ENCODE measurements around the gene VAT1L. TPM values are rescaled to one million over a fixed set of nuclear protein-coding genes. Genes with fewer than 3 reads are reported as not detected.

VAT1L gene
- total RNA-seq, 1 experiment from 2014 or later, result 33.8 TPM

GRCh38 chr16:77989846-77990245, 201.5 kb downstream of the VAT1L start:
- no peak overlapping the region for H3K27ac ChIP-seq (ENCODE audit: insufficient read length, low read depth, low read length)
- no CpG with 5 or more reads among the region's 4 CpGs for WGBS (ENCODE audit: extremely low coverage, insufficient read length, low lambda C conversion rate)
- H3K9me3 ChIP-seq (ENCODE audit: control insufficient read depth, low read depth, low read length), result no peaks in the 10 kb centered on the region
- Mint-ChIP-seq H3K36me3 (ENCODE audit: insufficient read depth in 1 of 3, low read depth in 3 of 3) (peaks cover 0 to 29% (median 18%) of the 10 kb centered on the region in 3 experiments; a peak in 5 of 7 replicates), H3K27ac (no peak overlapping the region; a peak in 1 of 7 replicates), H3K27me3 (ENCODE audit: low read depth) (no peaks in the 10 kb centered on the region; the same call in 1 of the 2 replicates), H3K9me3 (peaks cover 21 to 23% of the 10 kb centered on the region in 2 experiments), H3K4me1 (peaks cover 48 to 55% of the 10 kb centered on the region in 2 experiments), H3K4me3 (no peak overlapping the region)
- TF ChIP-seq, protein P1, sequence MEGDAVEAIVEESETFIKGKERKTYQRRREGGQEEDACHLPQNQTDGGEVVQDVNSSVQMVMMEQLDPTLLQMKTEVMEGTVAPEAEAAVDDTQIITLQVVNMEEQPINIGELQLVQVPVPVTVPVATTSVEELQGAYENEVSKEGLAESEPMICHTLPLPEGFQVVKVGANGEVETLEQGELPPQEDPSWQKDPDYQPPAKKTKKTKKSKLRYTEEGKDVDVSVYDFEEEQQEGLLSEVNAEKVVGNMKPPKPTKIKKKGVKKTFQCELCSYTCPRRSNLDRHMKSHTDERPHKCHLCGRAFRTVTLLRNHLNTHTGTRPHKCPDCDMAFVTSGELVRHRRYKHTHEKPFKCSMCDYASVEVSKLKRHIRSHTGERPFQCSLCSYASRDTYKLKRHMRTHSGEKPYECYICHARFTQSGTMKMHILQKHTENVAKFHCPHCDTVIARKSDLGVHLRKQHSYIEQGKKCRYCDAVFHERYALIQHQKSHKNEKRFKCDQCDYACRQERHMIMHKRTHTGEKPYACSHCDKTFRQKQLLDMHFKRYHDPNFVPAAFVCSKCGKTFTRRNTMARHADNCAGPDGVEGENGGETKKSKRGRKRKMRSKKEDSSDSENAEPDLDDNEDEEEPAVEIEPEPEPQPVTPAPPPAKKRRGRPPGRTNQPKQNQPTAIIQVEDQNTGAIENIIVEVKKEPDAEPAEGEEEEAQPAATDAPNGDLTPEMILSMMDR (conservative IDR thresholded peaks at IDR 0.05), result no peak
- no peaks in the 10 kb centered on the region for H3K27me3 ChIP-seq (ENCODE audit: insufficient read depth, low read length)
- no peak overlapping the region for H4K8ac ChIP-seq (replicated peaks; ENCODE audit: insufficient read length, low read depth, low read length)
- H2AK5ac ChIP-seq (ENCODE audit: insufficient read length, low read length), result no peak overlapping the region
- no peak overlapping the region for H2BK20ac ChIP-seq (ENCODE audit: low read depth, low read length, poor library complexity, severe bottlenecking)
- H3K79me2 ChIP-seq (ENCODE audit: insufficient read depth, low read length), result no peaks in the 10 kb centered on the region
- no peak overlapping the region for H4K5ac ChIP-seq (ENCODE audit: insufficient read length, low read depth, low read length)
- no peaks in the 10 kb centered on the region for H3K79me1 ChIP-seq (ENCODE audit: insufficient read depth, low read depth, low read length, poor library complexity, severe bottlenecking)
- no peak overlapping the region for H3K9ac ChIP-seq (ENCODE audit: extremely low read depth, insufficient read length, low read length)
- no peaks in the 10 kb centered on the region for H4K20me1 ChIP-seq (ENCODE audit: control insufficient read depth, insufficient read depth, insufficient read length)
- no peak overlapping the region for H3K23ac ChIP-seq (ENCODE audit: insufficient read length, low read depth, low read length)
- H2BK5ac ChIP-seq (ENCODE audit: insufficient read length, low read length), result no peak overlapping the region
- H2BK120ac ChIP-seq (ENCODE audit: low read depth, low read length, poor library complexity, severe bottlenecking), result no peak overlapping the region
- H2BK15ac ChIP-seq (ENCODE audit: low read depth, low read length), result no peak overlapping the region
- no peak overlapping the region for H3K14ac ChIP-seq (ENCODE audit: insufficient read depth, low read length)
- no peak overlapping the region for H3K56ac ChIP-seq (ENCODE audit: insufficient read length, low read depth, low read length)
- no peak overlapping the region for H2BK12ac ChIP-seq (ENCODE audit: insufficient read length, low read depth, low read length)
- H4K91ac ChIP-seq (ENCODE audit: insufficient read length, low read depth, low read length), result no peak overlapping the region
- no peak overlapping the region for H3K4ac ChIP-seq (ENCODE audit: low read depth, low read length)
- no peak overlapping the region for H3K18ac ChIP-seq (ENCODE audit: insufficient read length, low read depth, low read length)
- H3K4me1 ChIP-seq (ENCODE audit: insufficient read depth, low read length), result peaks cover 9% of the 10 kb centered on the region; the same call in 1 of the 2 replicates
- H3K4me2 ChIP-seq (ENCODE audit: insufficient read depth, insufficient read length, low read length), result no peak overlapping the region
- H3T11ph ChIP-seq (ENCODE audit: low read length), result no peak overlapping the region
- H2AFZ ChIP-seq (ENCODE audit: low read length), result no peak overlapping the region
- no peaks in the 10 kb centered on the region for H3K23me2 ChIP-seq (ENCODE audit: insufficient read length, low read depth, low read length, poor library complexity, severe bottlenecking)
- no peak for DNase-seq

Data from H9 (cell line).